ENCODE data around the gene KCNIP4. TPM values are rescaled to one million over a fixed set of nuclear protein-coding genes. Genes with fewer than 3 reads are reported as not detected.

The KCNIP4 gene
- total and polyA plus RNA-seq, 10 donors: not detected

- H3K9me3 ChIP-seq: peaks cover 0 to 6% (median 0%) of the 10 kb centered on the region in 8 donors
- no peaks in the 10 kb centered on the region for H3K4me1 ChIP-seq
- no peaks in the 10 kb centered on the region for H3K36me3 ChIP-seq
- no peak overlapping the region for H3K27ac ChIP-seq
- WGBS, 5 donors: 81 to 87% (median 86%) methylated on average over 4 of the region's 4 CpGs
- no peak overlapping the region for H3K4me3 ChIP-seq
- intact Hi-C loops (cut with DNase I; ENCODE audit: low total_unique reads): loop anchor here (10.0 kb wide), 1 partner anchor 693 kb away; no protein-coding TSS in a partner anchor
- DNase-seq: no peak
- no peaks in the 10 kb centered on the region for H3K27me3 ChIP-seq (replicated peaks in 1 of 7)
- TF ChIP-seq POLR2A (IDR thresholded peaks at IDR 0.05) (no peak), POLR2AphosphoS5 (IDR thresholded peaks at IDR 0.05) (no peak), CTCF (IDR thresholded peaks at IDR 0.05 in 8 of 11, conservative IDR thresholded peaks at IDR 0.05 in 3 of 11) (no peak)
Observed at GRCh38 chr4:21467551-21467950, 481.0 kb downstream of the KCNIP4 start.

- 71 to 87% (median 84%) methylated on average over 6 of the region's 6 CpGs for WGBS, 5 donors
- Histone ChIP-seq H3K4me1 (no peaks in the 10 kb centered on the region), H3K4me3 (no peak overlapping the region), H3K36me3 (no peaks in the 10 kb centered on the region), H3K27me3 (replicated peaks in 1 of 7) (no peaks in the 10 kb centered on the region), H3K27ac (no peak overlapping the region), H3K9me3 (no peaks in the 10 kb centered on the region)
- DNase-seq: no peak
- no peak for TF ChIP-seq CTCF (IDR thresholded peaks at IDR 0.05 in 8 of 11, conservative IDR thresholded peaks at IDR 0.05 in 3 of 11)
- TF ChIP-seq POLR2A (IDR thresholded peaks at IDR 0.05): no peak
- intact Hi-C loops (cut with DNase I; ENCODE audit: low total_unique reads): no loop called here
Observed at GRCh38 chr4:21457086-21457840, 491.3 kb downstream of the KCNIP4 start.

- Histone ChIP-seq H3K9me3 (no peaks in the 10 kb centered on the region), H3K27me3 (replicated peaks in 1 of 7) (no peaks in the 10 kb centered on the region), H3K4me1 (no peaks in the 10 kb centered on the region), H3K36me3 (no peaks in the 10 kb centered on the region), H3K4me3 (no peak overlapping the region), H3K27ac (no peak overlapping the region)
- intact Hi-C loops (cut with DNase I; ENCODE audit: low total_unique reads): no loop called here
- TF ChIP-seq CTCF (IDR thresholded peaks at IDR 0.05 in 8 of 11, conservative IDR thresholded peaks at IDR 0.05 in 3 of 11) (no peak), POLR2A (IDR thresholded peaks at IDR 0.05) (no peak), POLR2AphosphoS5 (IDR thresholded peaks at IDR 0.05) (no peak)
- DNase-seq: no peak
- 49 to 71% (median 59%) methylated on average over 1 of the region's 1 CpG for WGBS, 5 donors
Observed at GRCh38 chr4:21454831-21455230, 493.7 kb downstream of the KCNIP4 start.

DNA sequence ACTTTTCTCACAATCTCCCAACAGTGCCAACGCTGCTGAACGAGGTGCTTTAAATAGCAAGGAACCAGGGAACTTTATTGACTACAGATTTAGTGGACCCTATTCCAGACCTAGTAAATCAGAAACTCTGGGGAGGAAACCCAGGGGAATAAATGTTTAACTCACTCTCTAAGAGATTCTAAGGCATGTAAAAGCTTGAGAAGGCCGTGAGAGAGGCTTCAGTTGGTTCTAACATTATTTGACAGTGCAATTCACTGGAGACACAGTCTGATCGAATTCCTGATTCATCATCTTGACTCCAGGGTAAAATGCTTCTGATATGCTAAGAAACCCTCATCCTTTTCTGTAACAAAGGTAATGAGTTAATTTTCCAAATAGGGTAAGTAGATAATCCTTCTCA is 494.4 kb downstream of the KCNIP4 start:
- H3K36me3 ChIP-seq: no peaks in the 10 kb centered on the region
- TF ChIP-seq POLR2AphosphoS5 (IDR thresholded peaks at IDR 0.05) (no peak), CTCF (IDR thresholded peaks at IDR 0.05 in 8 of 11, conservative IDR thresholded peaks at IDR 0.05 in 3 of 11) (no peak), POLR2A (IDR thresholded peaks at IDR 0.05) (no peak)
- intact Hi-C loops (cut with DNase I; ENCODE audit: low total_unique reads): no loop called here
- H3K27me3 ChIP-seq (replicated peaks in 1 of 7): no peaks in the 10 kb centered on the region
- no peak overlapping the region for H3K4me3 ChIP-seq
- H3K9me3 ChIP-seq: no peaks in the 10 kb centered on the region
- H3K4me1 ChIP-seq: no peaks in the 10 kb centered on the region
- no peak for DNase-seq
- no peak overlapping the region for H3K27ac ChIP-seq
- 64 to 78% (median 71%) methylated on average over 4 of the region's 4 CpGs for WGBS, 5 donors
